ENCODE data around the gene EGR2. TPM values are rescaled to one million over a fixed set of nuclear protein-coding genes. Genes with fewer than 3 reads are reported as not detected.
"Not testable (repeated sequence)": the region's sequence is repeated elsewhere in the genome, so short reads cannot be mapped to it uniquely, and the experiment has no call there.

EGR2 gene
- total RNA-seq, 2 donors from 2014 or later = 43.0 to 54.5 TPM

DNA sequence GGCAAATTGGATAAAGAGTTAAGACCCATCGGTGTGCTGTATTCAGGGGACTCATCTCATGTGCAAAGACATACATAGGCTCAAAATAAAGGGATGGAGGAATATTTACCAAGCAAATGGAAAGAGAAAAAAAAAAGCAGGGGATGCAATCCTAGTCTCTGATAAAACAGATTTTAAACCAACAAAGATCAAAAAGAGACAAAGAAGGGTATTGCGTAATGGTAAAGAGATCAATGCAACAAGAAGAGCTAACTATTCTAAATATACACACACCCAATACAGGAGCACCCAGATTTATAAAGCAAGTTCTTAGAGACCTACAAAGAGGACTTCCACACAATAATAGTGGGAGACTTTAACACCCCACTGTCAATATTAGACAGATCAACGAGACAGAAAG is 31.6 kb downstream of the EGR2 start:
- Mint-ChIP-seq H3K36me3 (peaks cover 19 to 28% of the 10 kb centered on the region in 2 donors), H3K9me3 (peaks cover 7 to 14% of the 10 kb centered on the region in 2 donors)
- not testable (repeated sequence) for ATAC-seq; DNase-seq (ENCODE audit: low spot score in 2 of 2); H3K27ac Mint-ChIP-seq

DNA sequence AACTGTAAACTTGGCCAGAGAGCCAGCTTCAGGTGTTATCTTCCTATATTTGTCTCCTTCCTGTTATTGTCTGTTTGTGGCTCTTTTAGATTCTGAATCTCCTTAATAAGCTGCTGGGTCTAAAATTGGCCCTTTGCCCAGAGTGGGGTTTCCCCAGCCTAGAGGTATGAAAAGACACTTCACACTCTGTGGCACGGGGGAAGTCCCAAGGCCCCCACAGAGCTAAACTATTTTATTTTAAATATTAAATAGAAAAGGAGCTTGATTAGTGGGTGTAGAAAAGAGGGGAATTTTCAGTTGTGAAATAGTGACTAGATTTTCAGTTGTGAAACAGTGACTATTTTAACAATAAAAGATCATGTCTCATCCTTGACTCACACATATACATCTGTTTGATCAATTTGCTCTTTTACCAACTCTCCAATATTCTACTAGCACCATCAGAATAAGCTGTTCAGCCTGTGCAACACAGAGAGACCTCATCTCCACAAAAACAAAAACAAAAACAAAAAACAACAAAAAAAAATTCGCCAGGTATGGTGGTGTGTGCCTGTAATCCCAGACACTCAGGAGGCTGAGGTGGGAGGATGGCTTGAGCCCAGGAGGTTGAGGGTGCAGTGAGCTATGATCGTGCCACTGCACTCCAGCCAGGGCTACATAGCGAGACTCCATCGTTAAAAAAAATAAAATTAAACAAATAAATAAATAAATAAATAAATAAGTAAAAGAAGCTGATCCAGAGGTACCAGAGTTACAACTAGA is 36.5 kb downstream of the EGR2 start:
- Mint-ChIP-seq H3K9me3 (peaks cover 0 to 5% of the 10 kb centered on the region in 2 donors), H3K27ac (peak overlapping the region in 1 of 2 donors; percentile 17), H3K36me3 (peaks cover 11 to 13% of the 10 kb centered on the region in 2 donors)
- ATAC-seq (peak; percentile 91 to 96), DNase-seq (ENCODE audit: low spot score in 2 of 2) (peak; percentile 75 to 80)

DNA sequence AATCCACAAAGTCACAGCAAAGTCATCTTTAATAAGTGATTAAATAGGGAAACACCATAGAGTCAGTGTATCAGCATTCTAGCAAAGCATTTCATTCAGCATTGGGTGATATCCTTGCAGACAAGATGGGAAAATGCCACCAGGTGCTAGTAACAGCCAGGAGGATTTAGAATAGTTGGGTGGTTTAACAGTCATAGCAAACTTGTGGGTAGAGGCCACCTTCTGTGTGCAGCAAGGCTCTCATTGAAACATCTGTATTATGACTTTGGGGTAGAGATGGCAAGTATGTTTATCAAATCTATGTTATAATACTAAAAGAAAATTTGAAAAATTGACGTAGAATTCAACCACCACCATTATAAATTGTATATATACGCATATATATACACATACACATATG is 38.0 kb downstream of the EGR2 start:
- no peak overlapping the region for H3K27ac Mint-ChIP-seq
- no peaks in the 10 kb centered on the region for H3K36me3 Mint-ChIP-seq
- ATAC-seq (peak; percentile 31 to 70), DNase-seq (ENCODE audit: low spot score in 2 of 2) (no peak)
- no peaks in the 10 kb centered on the region for H3K9me3 Mint-ChIP-seq

DNA sequence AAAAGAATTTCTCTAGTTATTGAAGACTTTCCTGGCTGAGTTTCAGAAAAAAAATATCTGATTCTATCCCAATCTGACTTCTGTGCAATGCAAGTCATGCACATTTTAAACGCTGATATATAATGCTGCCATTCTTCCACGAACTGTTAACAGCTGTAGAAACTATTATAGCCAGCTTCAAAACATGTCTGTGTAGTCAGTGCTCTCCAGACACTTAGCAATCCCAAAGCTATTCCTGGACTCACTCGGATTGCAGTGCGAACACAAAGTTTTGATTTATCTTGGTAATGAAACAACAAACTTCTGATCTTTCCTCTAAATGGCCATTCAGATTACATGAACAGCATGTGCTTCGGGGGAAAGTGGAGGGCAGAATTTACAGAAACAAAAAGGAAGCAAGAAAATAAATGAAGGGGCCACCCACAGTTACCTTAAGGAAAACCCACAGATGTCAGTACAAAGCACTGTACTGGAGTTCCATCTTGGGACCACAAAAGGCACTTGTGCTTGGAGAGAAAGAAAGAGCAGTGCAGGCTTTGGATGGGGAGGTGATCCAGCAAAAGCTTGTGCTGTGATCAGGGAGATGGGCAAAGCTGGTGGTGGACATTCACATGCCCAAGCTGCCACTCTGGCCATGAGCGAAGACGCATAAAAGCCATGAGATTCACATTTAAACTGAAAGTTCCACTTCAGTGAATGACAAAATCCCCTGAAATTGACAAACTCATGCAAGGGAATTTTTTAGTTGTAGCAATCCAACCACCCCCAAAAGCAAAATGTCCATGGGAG is 43.8 kb downstream of the EGR2 start:
- Mint-ChIP-seq H3K9me3 (no peaks in the 10 kb centered on the region), H3K27ac (no peak overlapping the region), H3K36me3 (peaks cover 0 to 5% of the 10 kb centered on the region in 2 donors)
- ATAC-seq = no peak
- no peak for DNase-seq (ENCODE audit: low spot score in 2 of 2)

DNA sequence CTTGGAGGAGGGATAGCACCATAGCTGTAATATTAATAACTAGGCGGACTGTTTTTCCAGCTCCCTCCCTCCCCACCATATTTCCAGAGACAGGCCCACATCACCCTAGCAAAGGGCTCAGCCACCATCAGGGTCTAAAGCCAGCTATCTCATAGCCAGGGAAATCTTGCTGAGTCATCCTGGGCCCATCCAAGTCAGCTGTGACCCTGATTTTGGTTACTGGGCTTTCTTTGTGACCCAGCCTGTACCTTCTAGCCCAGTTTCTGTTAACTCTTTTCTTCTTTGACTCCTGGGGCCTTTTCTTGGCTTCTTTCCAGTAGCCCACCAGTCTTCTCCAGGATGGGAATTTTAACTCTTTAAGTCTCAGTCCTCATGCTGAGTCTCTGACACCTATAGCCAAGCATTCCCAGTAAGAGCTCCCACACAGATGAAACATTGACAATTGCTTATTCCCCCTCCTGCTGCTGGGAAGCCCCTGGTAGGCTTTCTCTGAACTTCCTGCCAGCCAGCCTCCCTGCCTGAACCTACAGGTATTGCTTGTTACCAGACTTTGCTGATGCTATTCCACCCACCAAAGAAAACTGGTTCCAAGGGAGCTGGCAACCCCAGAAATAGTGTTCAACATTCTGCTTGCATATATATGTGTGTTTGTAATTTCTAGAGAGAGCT is 46.5 kb downstream of the EGR2 start:
- no peak for DNase-seq (ENCODE audit: low spot score in 2 of 2)

DNA sequence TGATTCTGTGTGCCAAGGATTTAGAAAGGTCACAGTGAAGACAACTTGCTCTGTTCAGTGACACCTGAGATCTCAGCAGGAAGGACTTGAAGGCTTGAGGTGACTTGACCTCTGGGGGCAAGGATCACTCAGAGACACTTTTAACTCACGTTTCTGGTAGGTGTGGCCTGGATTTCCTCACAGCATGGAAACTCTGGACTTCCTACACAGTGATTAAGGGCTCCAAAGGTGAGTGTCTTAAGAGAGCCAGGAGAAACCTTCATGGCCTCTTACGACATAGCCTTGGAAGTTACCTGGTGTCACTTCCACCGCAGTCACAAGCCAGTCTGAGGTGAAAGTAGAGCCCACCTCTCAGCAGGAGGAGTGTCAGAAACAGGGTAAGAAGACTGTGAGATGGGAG is 49.8 kb downstream of the EGR2 start:
- Mint-ChIP-seq H3K36me3 (peaks cover 0 to 5% of the 10 kb centered on the region in 2 donors), H3K27ac (no peak overlapping the region), H3K9me3 (no peaks in the 10 kb centered on the region)
- DNase-seq (ENCODE audit: low spot score in 2 of 2) (no peak), ATAC-seq (no peak)

More for the DNA sequence above, 46.5 kb downstream of the EGR2 start:
- ATAC-seq = no peak
- peaks cover 0 to 5% of the 10 kb centered on the region in 2 donors for H3K36me3 Mint-ChIP-seq
- no peaks in the 10 kb centered on the region for H3K9me3 Mint-ChIP-seq
- peak overlapping the region in 1 of 2 donors; percentile 38 for H3K27ac Mint-ChIP-seq

DNA sequence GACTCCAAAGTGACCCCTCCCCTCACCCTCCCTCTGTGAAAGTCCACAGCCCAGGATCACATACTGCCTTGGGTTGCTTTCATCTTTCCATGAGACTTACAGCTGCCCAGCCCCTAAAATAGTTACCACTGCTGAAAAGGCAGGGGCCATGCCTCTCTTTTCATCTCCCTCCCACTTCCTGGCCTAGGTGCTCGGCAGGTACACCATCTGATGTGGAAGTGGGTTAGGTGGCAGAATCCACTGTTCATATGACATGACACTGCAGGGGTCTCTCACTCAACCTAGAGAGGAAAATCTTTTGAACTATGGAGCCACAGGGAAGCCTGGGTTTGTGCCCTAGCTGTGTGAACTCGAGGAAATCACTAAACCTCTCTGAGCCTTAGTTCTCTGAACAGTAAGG is 50.4 kb downstream of the EGR2 start:
- no peak overlapping the region for H3K27ac Mint-ChIP-seq
- ATAC-seq (no peak), DNase-seq (ENCODE audit: low spot score in 2 of 2) (no peak)
- peaks cover 0 to 5% of the 10 kb centered on the region in 2 donors for H3K36me3 Mint-ChIP-seq
- no peaks in the 10 kb centered on the region for H3K9me3 Mint-ChIP-seq

DNA sequence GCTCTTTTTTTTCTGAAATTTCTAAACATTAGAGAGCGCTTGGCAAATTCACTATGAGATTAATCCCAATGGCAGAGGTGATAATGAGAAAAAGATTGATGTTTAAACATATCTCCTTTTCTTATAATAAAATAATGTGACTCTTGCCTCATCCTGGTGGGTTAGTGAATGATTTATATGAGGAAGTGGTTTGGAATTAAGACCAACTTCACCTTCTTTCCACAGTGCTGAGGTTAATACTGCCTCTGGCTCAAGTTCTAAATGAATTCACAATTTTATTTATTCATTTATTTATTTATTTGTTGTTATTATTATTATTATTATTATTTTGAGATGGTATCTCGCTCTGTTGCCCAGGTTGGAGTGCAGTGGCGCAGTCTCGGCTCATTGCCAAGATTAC is 52.2 kb downstream of the EGR2 start:
- ATAC-seq (no peak), DNase-seq (ENCODE audit: low spot score in 2 of 2) (no peak)
- no peaks in the 10 kb centered on the region for H3K9me3 Mint-ChIP-seq
- no peak overlapping the region for H3K27ac Mint-ChIP-seq
- H3K36me3 Mint-ChIP-seq = peaks cover 0 to 5% of the 10 kb centered on the region in 2 donors

DNA sequence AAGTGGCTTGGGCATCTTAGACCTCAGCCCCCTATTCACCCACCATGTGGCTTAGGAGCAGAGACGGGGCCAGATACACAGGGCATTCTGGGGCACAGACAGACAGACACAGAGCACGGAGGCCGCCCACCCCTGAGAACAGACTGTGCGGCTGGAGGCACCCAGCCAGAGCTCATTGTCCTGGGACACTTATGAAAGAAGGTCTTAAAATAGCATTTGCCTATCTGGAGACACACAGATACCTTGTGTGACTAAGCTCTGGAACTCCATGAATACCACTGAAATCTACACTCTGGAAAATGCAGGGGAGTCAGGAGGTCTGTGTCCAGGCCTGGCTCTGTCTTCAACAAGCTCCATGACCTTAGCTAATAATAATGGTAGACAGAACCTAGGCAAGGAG is 53.0 kb downstream of the EGR2 start:
- H3K9me3 Mint-ChIP-seq = no peaks in the 10 kb centered on the region
- H3K27ac Mint-ChIP-seq = no peak overlapping the region
- H3K36me3 Mint-ChIP-seq = no peaks in the 10 kb centered on the region
- ATAC-seq = no peak
- no peak for DNase-seq (ENCODE audit: low spot score in 2 of 2)

Other genes with a start within 250 kb of the EGR2 start
- 10 to 100 TPM; 16.6 to 17.1 TPM for gene ADO, start 11.6 kb downstream of the EGR2 start, total RNA-seq

Measured in activated naive CD4-positive, alpha-beta T cell treated with anti-CD3 and anti-CD28 coated beads, Interleukin-2, amount 50 U/mL, for 72 hours (primary cell).